Fibroblast of villous mesenchyme (primary cell): Measurements from ENCODE around the gene WSCD2. TPM values are rescaled to one million over a fixed set of nuclear protein-coding genes. Genes with fewer than 3 reads are reported as not detected.

Experiments
- DNase-seq: peaks from one replicate; pipeline ENCODE4 v3.0.0-alpha.2; 2010; ENCODE audit warnings: low read depth
- H3K4me3 ChIP-seq: 2 replicates; pipeline ENCODE4 v1.5.1; 2011; ENCODE audit warnings: low read depth, mild to moderate bottlenecking, low read length
- total RNA-seq: library from RNA; depleted of rRNA; stranded (reverse); fragments of >200 nt; gene quantifications from 2 replicates; pipeline ENCODE4 v1.2.3, GENCODE V29; 2012
- TF ChIP-seq, protein P1 (sequence below): IDR thresholded peaks from 2 replicates; pipeline ENCODE4 v1.5.1; 2012; ENCODE audit warnings: low read depth, mild to moderate bottlenecking, low read length; ENCODE audit not compliant: insufficient read depth

The WSCD2 gene
- total RNA-seq, 1 donor = not detected

DNA sequence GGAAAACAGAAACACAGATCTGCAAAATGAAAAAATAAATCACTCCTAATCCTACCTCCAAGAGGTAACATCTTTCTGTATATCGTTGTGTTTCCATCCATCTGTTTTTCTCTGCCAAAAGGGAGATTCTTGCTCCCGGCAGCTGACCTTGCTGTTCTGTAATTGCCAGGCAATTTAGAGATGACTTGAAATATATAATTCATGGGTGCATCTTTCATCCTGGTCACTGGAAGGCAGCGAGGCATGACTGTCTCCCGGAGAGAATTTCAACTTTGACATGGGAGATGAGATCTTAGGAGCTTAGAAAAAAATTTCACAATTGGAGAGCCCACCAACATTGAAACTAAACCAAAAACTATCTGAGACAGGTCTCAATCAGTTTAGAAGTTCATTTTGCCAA is 53.0 kb downstream of the WSCD2 start:
- H3K4me3 ChIP-seq = no peak overlapping the region
- no peak for DNase-seq
- TF ChIP-seq, protein P1, sequence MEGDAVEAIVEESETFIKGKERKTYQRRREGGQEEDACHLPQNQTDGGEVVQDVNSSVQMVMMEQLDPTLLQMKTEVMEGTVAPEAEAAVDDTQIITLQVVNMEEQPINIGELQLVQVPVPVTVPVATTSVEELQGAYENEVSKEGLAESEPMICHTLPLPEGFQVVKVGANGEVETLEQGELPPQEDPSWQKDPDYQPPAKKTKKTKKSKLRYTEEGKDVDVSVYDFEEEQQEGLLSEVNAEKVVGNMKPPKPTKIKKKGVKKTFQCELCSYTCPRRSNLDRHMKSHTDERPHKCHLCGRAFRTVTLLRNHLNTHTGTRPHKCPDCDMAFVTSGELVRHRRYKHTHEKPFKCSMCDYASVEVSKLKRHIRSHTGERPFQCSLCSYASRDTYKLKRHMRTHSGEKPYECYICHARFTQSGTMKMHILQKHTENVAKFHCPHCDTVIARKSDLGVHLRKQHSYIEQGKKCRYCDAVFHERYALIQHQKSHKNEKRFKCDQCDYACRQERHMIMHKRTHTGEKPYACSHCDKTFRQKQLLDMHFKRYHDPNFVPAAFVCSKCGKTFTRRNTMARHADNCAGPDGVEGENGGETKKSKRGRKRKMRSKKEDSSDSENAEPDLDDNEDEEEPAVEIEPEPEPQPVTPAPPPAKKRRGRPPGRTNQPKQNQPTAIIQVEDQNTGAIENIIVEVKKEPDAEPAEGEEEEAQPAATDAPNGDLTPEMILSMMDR = no peak

DNA sequence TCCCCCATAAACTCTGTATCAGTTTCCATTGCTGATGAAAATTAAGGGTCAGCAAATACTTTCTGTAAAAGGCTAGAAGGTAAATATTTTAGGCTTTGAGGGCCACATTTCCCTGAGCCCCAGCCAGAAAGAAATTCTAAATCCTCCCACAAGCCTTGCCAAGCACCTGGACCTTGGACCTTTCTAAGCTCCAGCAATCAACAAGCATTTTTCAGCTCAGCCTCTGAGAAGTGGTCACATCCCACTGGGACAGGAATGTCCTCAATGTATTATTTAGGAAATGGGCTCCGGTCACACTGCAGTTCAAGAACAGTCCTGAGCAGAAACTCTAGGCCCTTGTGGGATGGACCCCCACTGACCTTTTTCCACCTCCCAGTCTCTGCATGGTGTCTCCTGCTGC is 55.9 kb downstream of the WSCD2 start:
- TF ChIP-seq, protein P1 = no peak
- no peak overlapping the region for H3K4me3 ChIP-seq
- DNase-seq = no peak

DNA sequence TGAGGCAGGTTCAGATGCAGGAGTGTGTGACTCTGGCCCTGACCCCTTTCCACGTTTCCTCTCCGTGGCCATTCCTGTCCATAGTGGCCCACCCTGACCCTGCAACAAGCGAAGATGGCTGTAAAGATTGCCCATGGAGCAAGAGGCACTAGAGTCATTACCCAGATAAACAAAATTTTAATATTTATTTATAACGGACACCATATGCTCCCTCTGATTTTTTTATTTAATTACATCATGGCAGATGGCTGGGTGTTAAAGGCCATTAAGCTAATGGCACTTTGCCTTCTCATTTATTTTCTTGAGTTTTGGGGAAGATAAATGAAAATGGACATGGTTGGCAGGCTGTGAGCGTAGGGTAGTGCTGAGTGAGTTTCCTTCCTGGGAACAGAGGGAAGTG is 58.7 kb downstream of the WSCD2 start:
- TF ChIP-seq, protein P1 = no peak
- DNase-seq = no peak
- no peak overlapping the region for H3K4me3 ChIP-seq

DNA sequence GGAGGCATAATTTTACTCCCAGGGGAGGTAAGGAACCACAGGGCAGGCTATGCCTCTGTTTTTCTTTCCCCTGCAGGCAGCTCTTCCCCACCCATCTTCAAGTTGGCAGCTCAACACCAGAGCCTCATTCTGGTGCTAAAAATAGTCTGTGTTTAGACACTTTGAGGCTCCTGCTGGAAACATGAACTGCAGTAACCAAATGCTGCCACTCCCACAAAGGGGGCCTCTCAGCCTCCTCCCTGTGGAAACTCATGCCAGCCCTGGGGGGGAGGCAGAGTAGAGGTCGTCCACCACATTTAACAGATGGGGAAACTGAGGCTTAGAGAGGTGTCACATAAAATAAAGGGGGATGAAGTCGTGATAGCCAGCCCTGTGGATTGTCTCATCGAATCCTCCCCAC is 61.4 kb downstream of the WSCD2 start:
- TF ChIP-seq, protein P1 = no peak
- no peak overlapping the region for H3K4me3 ChIP-seq
- no peak for DNase-seq

DNA sequence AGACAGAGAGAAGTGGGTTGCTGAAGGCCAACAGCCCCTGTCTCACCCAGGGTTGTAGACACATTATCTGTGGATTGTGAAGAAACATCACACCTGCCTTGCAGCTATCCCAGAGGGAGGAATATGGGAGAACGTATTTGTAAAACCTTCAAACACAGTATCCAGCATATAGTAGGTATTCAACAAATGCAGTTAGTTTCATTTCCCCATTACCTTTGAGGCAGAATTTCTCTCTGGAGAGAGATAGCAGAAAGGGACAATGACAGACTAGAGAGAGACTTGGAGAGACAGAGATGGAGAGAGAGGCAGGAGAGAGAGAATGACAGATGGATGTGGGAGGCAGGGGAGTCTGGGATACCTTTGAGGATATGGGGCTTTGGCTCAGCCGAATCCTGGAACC is 62.0 kb downstream of the WSCD2 start:
- no peak overlapping the region for H3K4me3 ChIP-seq
- no peak for DNase-seq
- TF ChIP-seq, protein P1 = no peak

DNA sequence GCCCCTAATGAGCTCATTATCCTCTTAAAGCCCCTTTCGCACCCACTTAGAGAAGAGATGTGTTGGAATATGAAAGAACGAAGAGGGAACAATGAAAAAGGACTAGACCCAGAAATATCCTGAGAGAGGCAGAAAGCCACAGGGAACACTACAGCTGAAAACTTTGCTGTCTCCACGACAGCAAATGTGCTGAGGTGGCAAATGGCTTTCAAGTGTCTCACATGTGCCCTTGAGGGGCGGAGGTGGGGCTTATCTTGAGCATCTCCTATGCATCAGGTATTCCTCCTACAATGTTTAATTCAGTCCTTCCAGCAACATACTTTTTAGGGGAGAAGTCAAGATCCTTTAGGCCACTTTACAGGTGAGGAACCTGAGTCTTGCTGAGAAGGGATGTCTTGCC is 62.9 kb downstream of the WSCD2 start:
- no peak for DNase-seq
- H3K4me3 ChIP-seq = no peak overlapping the region
- TF ChIP-seq, protein P1 = no peak

DNA sequence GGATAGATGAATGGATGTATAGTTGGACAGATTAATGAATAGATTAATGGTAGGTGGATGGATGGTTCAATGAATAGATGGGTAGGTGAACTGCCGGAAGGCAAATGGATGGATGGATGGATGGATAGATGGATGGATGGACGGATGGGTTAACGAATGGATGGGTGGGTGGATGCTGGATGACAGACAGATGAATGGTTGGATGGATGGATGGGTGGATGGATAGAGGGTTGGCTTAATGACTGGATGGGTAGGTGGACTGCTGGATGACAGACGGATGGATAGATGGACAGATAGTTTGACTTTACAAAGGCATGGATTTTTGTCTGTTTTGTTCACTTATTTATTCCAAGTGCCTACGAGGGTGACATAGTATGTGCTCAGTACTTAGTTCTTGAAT is 64.4 kb downstream of the WSCD2 start:
- DNase-seq = no peak
- TF ChIP-seq, protein P1 = no peak
- H3K4me3 ChIP-seq = no peak overlapping the region
